Loucy (cell line): ENCODE data around the gene SYNDIG1.

Experiments used
- H2AFZ ChIP-seq: fragments of 200-600 bp; sonication (generic); 2 replicates; pipeline ENCODE4 v1.6.0; 2016; ENCODE audit warnings: antibody characterized with exemption, mild to moderate bottlenecking, low read length, moderate library complexity
- H3F3A ChIP-seq: fragments of 200-600 bp; 2 replicates; pipeline ENCODE4 v1.6.0; 2016; ENCODE audit warnings: antibody characterized with exemption, low read depth, mild to moderate bottlenecking
- H3K27me3 ChIP-seq: fragments of 200-600 bp; sonication (generic); 2 replicates; pipeline ENCODE4 v1.6.1; 2014; ENCODE audit warnings: low read length, mild to moderate bottlenecking; ENCODE audit not compliant: insufficient read depth, poor library complexity, severe bottlenecking
- H3K36me3 ChIP-seq: fragments of 200-600 bp; sonication (generic); 2 replicates; pipeline ENCODE4 v1.6.1; 2016; ENCODE audit warnings: low read length; ENCODE audit not compliant: insufficient read depth
- H3K4me1 ChIP-seq: fragments of 200-600 bp; sonication (generic); 2 replicates; pipeline ENCODE4 v1.5.1; 2014; ENCODE audit warnings: low read length, mild to moderate bottlenecking; ENCODE audit not compliant: insufficient read depth, poor library complexity, severe bottlenecking
- H3K4me2 ChIP-seq: fragments of 200-600 bp; sonication (generic); 2 replicates; pipeline ENCODE4 v1.6.0; 2014; ENCODE audit warnings: antibody characterized with exemption, low read length, low read depth, mild to moderate bottlenecking; ENCODE audit not compliant: poor library complexity, severe bottlenecking
- H3K4me3 ChIP-seq: fragments of 200-600 bp; sonication (generic); 2 replicates; pipeline ENCODE4 v1.5.1; 2014; ENCODE audit warnings: low read length, mild to moderate bottlenecking, mixed read lengths; ENCODE audit not compliant: poor library complexity, severe bottlenecking
- H3K79me2 ChIP-seq: fragments of 200-600 bp; sonication (generic); 2 replicates; pipeline ENCODE4 v1.6.1; 2014; ENCODE audit warnings: low read length; ENCODE audit not compliant: insufficient read depth
- H3K9ac ChIP-seq: fragments of 200-600 bp; sonication (generic); 2 replicates; pipeline ENCODE4 v1.6.0; 2014; ENCODE audit warnings: mild to moderate bottlenecking, low read depth, low read length, moderate library complexity; ENCODE audit not compliant: poor library complexity, severe bottlenecking
- H3K9me2 ChIP-seq: fragments of 200-600 bp; sonication (generic); replicated peaks from 2 replicates; pipeline ENCODE4 v1.6.1; 2016; ENCODE audit warnings: low read depth, low read length, mixed read lengths
- H3K9me3 ChIP-seq: fragments of 200-600 bp; sonication (generic); 2 replicates; pipeline ENCODE4 v1.6.1; 2014; ENCODE audit warnings: mild to moderate bottlenecking, antibody characterized with exemption, low read length, low read depth; ENCODE audit not compliant: insufficient read depth
- H4K20me1 ChIP-seq: fragments of 200-600 bp; sonication (generic); 2 replicates; pipeline ENCODE4 v1.6.0; 2014; ENCODE audit warnings: antibody characterized with exemption, low read length, mild to moderate bottlenecking; ENCODE audit not compliant: insufficient read depth, poor library complexity, severe bottlenecking
- EZH2phosphoT487 ChIP-seq: fragments of 200-600 bp; IDR thresholded peaks from 2 replicates; pipeline ENCODE4 v1.6.1; 2018; ENCODE audit warnings: antibody characterized with exemption, mild to moderate bottlenecking, moderate library complexity, borderline replicate concordance
- TF ChIP-seq, protein P1 (sequence below): fragments of 200-600 bp; sonication (generic); conservative IDR thresholded peaks from 2 replicates; pipeline ENCODE4 v1.5.1; 2014; ENCODE audit warnings: mild to moderate bottlenecking, antibody characterized with exemption, low read length

Gene SYNDIG1

DNA sequence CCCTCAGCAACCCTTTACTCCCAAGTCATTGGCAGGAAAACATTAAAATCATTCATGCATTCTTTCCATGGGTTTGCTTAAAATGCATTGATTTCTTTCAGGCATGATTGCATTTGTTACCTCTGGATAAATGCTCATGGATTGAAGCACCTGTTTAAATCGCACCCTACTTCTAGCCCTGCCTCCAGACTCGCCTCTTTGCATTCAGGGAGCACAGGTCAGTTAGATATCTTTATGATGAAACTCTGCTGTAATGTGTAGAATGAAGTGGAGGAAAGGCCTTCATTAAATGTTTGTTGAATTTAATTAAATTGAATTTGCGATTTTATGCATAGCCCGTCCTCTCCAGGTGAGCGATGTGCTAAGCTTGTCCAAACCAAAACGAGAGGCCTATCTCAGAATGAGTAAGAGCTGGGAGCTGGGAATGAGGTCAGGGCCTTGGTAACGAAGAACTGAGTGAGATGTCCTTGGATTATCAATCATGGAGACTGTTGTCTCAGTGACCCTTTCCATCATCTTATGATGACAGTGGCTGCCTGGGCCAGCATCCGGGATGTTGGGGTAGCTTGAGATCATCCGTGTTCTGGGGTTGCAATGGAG lies 210.1 kb downstream of the SYNDIG1 start:
- H3K79me2 ChIP-seq = no peaks in the 10 kb centered on the region

DNA sequence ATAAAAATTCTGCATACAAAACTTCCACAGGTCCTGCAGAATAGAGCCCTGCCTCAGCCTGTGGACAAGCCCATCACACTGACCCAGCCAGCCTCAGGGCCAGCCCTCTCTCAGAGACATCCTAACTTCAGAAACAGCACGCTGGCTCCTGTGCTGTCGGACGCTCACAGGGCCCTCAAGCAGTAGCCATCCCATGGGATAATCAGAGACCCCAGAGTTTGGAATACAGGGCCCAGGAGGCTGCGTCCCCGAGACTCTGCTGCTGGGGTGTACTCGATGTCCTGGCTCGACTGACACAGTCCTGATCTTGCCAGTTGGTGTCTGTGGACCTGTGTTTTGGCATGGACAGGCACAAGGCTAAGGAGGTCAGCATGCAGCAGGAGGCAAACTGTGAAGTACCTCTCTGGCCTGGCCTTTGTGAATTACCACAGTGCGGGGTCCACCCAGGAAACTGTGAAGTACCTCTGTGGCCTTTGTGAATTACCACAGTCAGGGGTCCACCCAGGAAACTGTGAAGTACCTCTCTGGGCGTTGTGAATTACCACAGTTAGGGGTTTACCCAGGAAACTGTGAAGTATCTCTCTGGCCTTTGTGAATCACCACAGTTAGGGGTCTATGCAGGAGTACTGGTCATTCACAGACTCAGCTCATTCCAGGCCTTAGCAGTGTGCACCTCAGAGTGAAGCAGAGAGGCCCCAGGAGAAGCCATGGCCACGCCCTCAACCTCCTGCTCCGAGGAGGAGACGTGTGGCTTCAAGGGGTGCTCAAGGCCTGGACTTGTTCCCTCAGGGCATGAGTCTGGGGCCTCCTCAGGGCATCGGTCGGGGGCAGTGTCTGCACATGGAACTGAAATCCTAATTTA lies 212.4 kb downstream of the SYNDIG1 start:
- Histone ChIP-seq H3K79me2 (no peaks in the 10 kb centered on the region), H3K4me2 (no peak overlapping the region), H4K20me1 (no peaks in the 10 kb centered on the region), H3F3A (no peaks in the 10 kb centered on the region), H3K9ac (no peak overlapping the region), H3K9me2 (no peaks in the 10 kb centered on the region), H3K27me3 (no peaks in the 10 kb centered on the region), H3K9me3 (no peaks in the 10 kb centered on the region), H3K4me3 (no peak overlapping the region), H3K36me3 (no peaks in the 10 kb centered on the region), H2AFZ (no peak overlapping the region), H3K4me1 (no peaks in the 10 kb centered on the region)
- TF ChIP-seq, protein P1, sequence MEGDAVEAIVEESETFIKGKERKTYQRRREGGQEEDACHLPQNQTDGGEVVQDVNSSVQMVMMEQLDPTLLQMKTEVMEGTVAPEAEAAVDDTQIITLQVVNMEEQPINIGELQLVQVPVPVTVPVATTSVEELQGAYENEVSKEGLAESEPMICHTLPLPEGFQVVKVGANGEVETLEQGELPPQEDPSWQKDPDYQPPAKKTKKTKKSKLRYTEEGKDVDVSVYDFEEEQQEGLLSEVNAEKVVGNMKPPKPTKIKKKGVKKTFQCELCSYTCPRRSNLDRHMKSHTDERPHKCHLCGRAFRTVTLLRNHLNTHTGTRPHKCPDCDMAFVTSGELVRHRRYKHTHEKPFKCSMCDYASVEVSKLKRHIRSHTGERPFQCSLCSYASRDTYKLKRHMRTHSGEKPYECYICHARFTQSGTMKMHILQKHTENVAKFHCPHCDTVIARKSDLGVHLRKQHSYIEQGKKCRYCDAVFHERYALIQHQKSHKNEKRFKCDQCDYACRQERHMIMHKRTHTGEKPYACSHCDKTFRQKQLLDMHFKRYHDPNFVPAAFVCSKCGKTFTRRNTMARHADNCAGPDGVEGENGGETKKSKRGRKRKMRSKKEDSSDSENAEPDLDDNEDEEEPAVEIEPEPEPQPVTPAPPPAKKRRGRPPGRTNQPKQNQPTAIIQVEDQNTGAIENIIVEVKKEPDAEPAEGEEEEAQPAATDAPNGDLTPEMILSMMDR = no peak
- no peak for TF ChIP-seq EZH2phosphoT487

More for the DNA sequence above, 210.1 kb downstream of the SYNDIG1 start:
- Histone ChIP-seq H4K20me1 (no peaks in the 10 kb centered on the region), H3K9ac (no peak overlapping the region), H3K9me3 (no peaks in the 10 kb centered on the region), H3K9me2 (no peaks in the 10 kb centered on the region), H3K4me2 (no peak overlapping the region), H2AFZ (no peak overlapping the region), H3K36me3 (no peaks in the 10 kb centered on the region), H3K27me3 (no peaks in the 10 kb centered on the region), H3K4me1 (no peaks in the 10 kb centered on the region), H3F3A (no peaks in the 10 kb centered on the region), H3K4me3 (no peak overlapping the region)
- no peak for TF ChIP-seq EZH2phosphoT487
- TF ChIP-seq, protein P1 = no peak

DNA sequence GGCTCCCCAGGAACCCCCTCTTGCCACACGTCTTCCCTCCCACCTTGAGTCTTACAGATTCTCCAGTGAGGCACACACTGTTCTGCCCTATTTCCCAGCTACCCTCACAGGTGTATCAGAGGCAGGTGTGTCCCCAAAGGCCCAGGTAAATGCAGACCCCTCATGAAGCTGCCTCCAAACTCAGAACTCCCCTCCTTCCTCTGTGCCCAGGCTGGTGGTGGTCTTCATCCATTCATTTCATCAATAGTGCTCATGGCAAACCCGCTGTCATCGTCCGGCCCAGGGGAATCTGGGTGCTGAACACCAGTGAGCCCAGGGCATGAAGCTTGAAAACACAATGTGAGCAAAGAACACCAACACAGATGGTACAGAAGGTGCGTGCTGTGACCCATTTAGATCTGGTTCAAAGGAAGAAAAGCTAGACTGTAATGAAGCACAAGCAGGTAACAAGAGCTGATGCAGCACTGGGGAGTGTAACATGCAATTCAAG lies 213.1 kb downstream of the SYNDIG1 start:
- Histone ChIP-seq H3K4me3 (no peak overlapping the region), H3K9ac (no peak overlapping the region), H3K9me3 (no peaks in the 10 kb centered on the region), H4K20me1 (no peaks in the 10 kb centered on the region), H3K79me2 (no peaks in the 10 kb centered on the region), H3K36me3 (no peaks in the 10 kb centered on the region), H3K9me2 (no peaks in the 10 kb centered on the region), H3F3A (no peaks in the 10 kb centered on the region), H2AFZ (no peak overlapping the region), H3K4me1 (no peaks in the 10 kb centered on the region), H3K27me3 (no peaks in the 10 kb centered on the region), H3K4me2 (no peak overlapping the region)
- TF ChIP-seq EZH2phosphoT487 = no peak
- TF ChIP-seq, protein P1 = no peak
